Type B pancreatic cell (in vitro differentiated cells): ENCODE results near the gene PHTF2. TPM values are rescaled to one million over a fixed set of nuclear protein-coding genes. Genes with fewer than 3 reads are reported as not detected.

ENCODE experiments used
- DNase-seq: peaks from one replicate; pipeline ENCODE4 v3.0.0; 2021; ENCODE audit warnings: mixed read lengths; ENCODE audit not compliant: unreplicated experiment; ENCODE audit errors: extremely low spot score
- H3K27ac Mint-ChIP-seq: 2 replicates; pipeline ENCODE4 v1.8.0; 2021; ENCODE audit warnings: mild to moderate bottlenecking, mixed read lengths
- H3K27me3 Mint-ChIP-seq: 2 replicates; pipeline ENCODE4 v1.8.0; 2021; ENCODE audit warnings: mixed read lengths
- H3K36me3 Mint-ChIP-seq: 2 replicates; pipeline ENCODE4 v1.8.0; 2021; ENCODE audit warnings: mixed read lengths
- H3K4me1 Mint-ChIP-seq: one replicate; pipeline ENCODE4 v1.8.0; 2021; ENCODE audit warnings: mixed read lengths; ENCODE audit not compliant: unreplicated experiment
- H3K4me3 Mint-ChIP-seq: 2 replicates; pipeline ENCODE4 v1.8.0; 2021; ENCODE audit warnings: mild to moderate bottlenecking, mixed read lengths
- H3K9me3 Mint-ChIP-seq: 2 replicates; pipeline ENCODE4 v1.8.0; 2021; ENCODE audit warnings: mixed read lengths
- CTCF ChIP-seq: fragments of 200-600 bp; sonication (generic); conservative IDR thresholded peaks from 2 replicates; pipeline ENCODE4 v1.5.0; 2021; ENCODE audit warnings: antibody characterized with exemption, mild to moderate bottlenecking
- total RNA-seq: library from RNA; stranded (reverse); gene quantifications from 2 replicates; pipeline ENCODE4 v1.2.1, GENCODE V29; 2021; ENCODE audit warnings: low replicate concordance

Gene PHTF2
- total RNA-seq, 1 donor from 2014 or later: 18.6 TPM

- Mint-ChIP-seq H3K27ac (no peak overlapping the region), H3K9me3 (no peaks in the 10 kb centered on the region), H3K36me3 (peaks cover 11% of the 10 kb centered on the region), H3K4me3 (no peak overlapping the region), H3K4me1 (peaks cover 7% of the 10 kb centered on the region), H3K27me3 (no peaks in the 10 kb centered on the region)
- DNase-seq: no peak
- TF ChIP-seq CTCF: no peak
Measured at GRCh38 chr7:77913977-77914607, 115.5 kb downstream of the PHTF2 start.

- no peak overlapping the region for H3K27ac Mint-ChIP-seq
Measured at GRCh38 chr7:77917500-77918262, 119.1 kb downstream of the PHTF2 start.

GRCh38 chr7:77918676-77919075 lies 120.1 kb downstream of the PHTF2 start:
- no peak overlapping the region for H3K27ac Mint-ChIP-seq
- TF ChIP-seq CTCF: no peak
- no peaks in the 10 kb centered on the region for H3K27me3 Mint-ChIP-seq
- H3K9me3 Mint-ChIP-seq: no peaks in the 10 kb centered on the region
- no peak for DNase-seq
- peaks cover 7% of the 10 kb centered on the region for H3K4me1 Mint-ChIP-seq
- H3K4me3 Mint-ChIP-seq: no peak overlapping the region
- peaks cover 3% of the 10 kb centered on the region for H3K36me3 Mint-ChIP-seq

More at GRCh38 chr7:77917500-77918262, 119.1 kb downstream of the PHTF2 start:
- no peaks in the 10 kb centered on the region for H3K27me3 Mint-ChIP-seq
- DNase-seq: no peak
- no peak overlapping the region for H3K4me3 Mint-ChIP-seq
- TF ChIP-seq CTCF: no peak
- H3K4me1 Mint-ChIP-seq: peaks cover 7% of the 10 kb centered on the region
- no peaks in the 10 kb centered on the region for H3K9me3 Mint-ChIP-seq
- peaks cover 3% of the 10 kb centered on the region for H3K36me3 Mint-ChIP-seq

- no peak for DNase-seq
- Mint-ChIP-seq H3K9me3 (no peaks in the 10 kb centered on the region), H3K27me3 (no peaks in the 10 kb centered on the region), H3K4me1 (peaks cover 6% of the 10 kb centered on the region), H3K27ac (no peak overlapping the region), H3K4me3 (no peak overlapping the region), H3K36me3 (peaks cover 4% of the 10 kb centered on the region)
- no peak for TF ChIP-seq CTCF
Measured at GRCh38 chr7:77923419-77923818, 124.8 kb downstream of the PHTF2 start.

GRCh38 chr7:77930496-77930895 lies 131.9 kb downstream of the PHTF2 start:
- H3K36me3 Mint-ChIP-seq: peaks cover 18% of the 10 kb centered on the region
- no peak overlapping the region for H3K27ac Mint-ChIP-seq
- H3K9me3 Mint-ChIP-seq: no peaks in the 10 kb centered on the region
- no peak for TF ChIP-seq CTCF
- no peak for DNase-seq
- H3K27me3 Mint-ChIP-seq: no peaks in the 10 kb centered on the region
- no peak overlapping the region for H3K4me3 Mint-ChIP-seq
- no peaks in the 10 kb centered on the region for H3K4me1 Mint-ChIP-seq
